GM18861 (cell line): ENCODE results near the gene WDR35.
A peak's percentile ranks its signal among the peaks of the same experiment; 100 is the strongest.

Experiments used
- ATAC-seq: cut with Tn5 transposase; IDR thresholded peaks from one replicate; pipeline ENCODE4 v1.9.1; 2021; ENCODE audit not compliant: unreplicated experiment

Gene WDR35

GRCh38 chr2:20011276-20012031 is 21.5 kb upstream of the WDR35 start:
- ATAC-seq = no peak

- ATAC-seq = no peak
Observed at GRCh38 chr2:20008703-20009102, 18.8 kb upstream of the WDR35 start.

DNA sequence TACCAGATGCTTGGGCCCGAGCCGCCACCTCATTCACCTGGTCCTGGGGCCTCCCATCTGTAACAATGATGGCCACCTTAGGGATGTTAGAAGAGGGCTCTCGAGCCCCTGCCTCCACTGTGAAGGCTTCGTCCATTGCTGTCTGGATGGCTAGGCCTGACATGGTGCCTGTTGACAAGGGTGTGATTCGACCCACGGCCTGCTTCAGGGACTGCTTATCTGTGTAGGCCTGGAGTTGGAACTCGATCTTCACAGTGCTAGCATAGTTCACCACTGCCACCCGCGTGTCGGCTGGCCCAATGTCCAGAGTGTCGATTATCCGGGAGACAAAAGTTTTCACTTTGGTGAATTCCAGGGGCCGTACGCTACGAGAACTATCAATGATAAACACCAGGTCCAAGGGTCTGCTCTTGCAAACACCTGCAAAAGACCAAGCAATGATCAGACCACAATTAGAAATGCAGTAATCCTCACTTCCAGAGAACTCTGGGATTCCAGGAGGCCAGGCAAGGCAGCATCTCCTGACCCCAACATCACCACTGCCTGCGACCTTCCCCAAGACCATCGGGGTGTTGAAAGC is 16.1 kb upstream of the WDR35 start:
- ATAC-seq = no peak

- ATAC-seq = no peak
Observed at GRCh38 chr2:20005067-20005627, 15.2 kb upstream of the WDR35 start.

DNA sequence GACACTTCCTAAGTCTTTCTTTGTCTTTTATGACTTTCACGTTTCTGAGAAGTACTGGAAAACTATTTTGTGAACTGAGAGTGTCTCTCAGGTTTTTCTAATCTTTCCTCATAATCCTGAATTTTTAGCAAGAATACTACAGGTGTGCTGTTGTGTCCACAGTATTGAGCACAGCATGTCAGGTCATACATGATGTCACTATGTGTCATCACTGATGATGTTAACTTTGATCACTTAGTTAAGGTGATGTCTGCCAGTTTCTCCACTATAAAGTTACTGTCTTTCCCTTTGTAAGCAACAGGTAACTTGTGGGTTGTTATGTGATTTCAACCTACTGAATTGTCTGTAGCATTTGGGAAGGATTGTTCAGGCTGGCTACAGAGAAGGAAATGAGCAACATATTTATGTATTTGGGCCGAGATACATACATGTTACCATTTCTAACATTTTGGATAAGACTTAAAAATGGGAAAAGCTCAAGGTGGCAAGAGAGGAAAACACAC is 11.5 kb upstream of the WDR35 start:
- no peak for ATAC-seq

- ATAC-seq = no peak
Observed at GRCh38 chr2:19993731-19994130, 3.8 kb upstream of the WDR35 start.

- ATAC-seq = no peak
Observed at GRCh38 chr2:19991895-19992294, 2.0 kb upstream of the WDR35 start.

GRCh38 chr2:19990416-19990728 is 467 bp upstream of the WDR35 start:
- no peak for ATAC-seq

- no peak for ATAC-seq
Observed at GRCh38 chr2:19989342-19989666, 601 bp downstream of the WDR35 start.

DNA sequence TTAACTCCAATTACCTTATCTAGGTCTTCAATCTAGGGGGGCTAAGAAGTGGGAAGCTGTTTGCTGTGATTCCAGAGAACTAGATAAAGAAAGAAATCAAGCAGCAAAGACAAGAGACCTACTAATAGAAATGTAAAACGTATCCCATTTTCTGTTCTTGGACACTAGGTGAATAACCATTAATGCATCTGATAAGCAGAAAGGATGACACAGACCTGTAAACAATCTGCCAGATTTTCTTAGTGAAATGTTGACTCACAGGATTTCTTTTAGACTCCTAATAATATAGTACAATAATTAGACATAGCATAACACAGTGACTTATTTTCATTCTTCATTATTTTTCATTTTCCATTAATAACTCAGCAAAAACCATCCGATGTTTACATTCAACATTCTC is 1.3 kb downstream of the WDR35 start:
- ATAC-seq = no peak

- ATAC-seq = peak; percentile 81
Observed at GRCh38 chr2:19987936-19988335, 2.0 kb downstream of the WDR35 start.

GRCh38 chr2:19982268-19982667 is 7.6 kb downstream of the WDR35 start:
- ATAC-seq = no peak

DNA sequence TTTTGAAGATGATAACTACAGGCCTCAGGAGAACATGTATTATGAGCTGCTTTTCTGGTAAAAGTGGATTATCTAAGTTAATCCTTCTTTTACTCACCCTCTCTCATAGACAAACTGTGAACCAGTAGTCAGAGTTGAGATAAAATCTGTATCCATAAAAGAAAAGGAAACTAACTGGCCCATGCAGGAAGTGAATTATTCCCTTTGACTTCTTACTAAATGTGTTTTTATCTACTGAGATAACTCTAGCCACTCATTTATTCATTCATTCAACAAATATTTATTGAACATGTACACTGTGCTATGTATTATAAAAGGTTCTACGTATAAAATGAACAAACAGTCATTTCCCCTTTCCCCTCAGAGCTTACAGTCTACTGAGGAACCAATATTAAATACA is 10.0 kb downstream of the WDR35 start:
- ATAC-seq = no peak

- no peak for ATAC-seq
Observed at GRCh38 chr2:19973466-19973865, 16.4 kb downstream of the WDR35 start.

- ATAC-seq = no peak
Observed at GRCh38 chr2:19971691-19972090, 18.2 kb downstream of the WDR35 start.

DNA sequence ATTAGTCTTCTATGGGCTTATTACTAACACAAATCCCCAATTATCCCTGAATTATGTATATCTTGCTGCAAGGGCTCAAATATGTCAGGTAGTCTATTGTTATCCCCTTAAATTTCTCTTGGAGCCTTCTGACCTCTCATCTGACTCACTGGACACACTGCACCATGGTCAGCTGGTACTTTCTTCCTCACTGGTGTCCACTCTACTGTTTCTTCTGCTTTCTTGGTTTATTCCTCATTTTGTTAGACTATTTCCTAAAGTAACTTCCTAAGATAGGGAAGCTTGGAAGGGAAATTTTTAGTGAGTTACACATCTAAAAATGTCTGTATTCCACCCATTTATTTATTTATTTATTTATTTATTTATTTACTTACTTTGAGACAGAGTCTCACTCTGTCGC is 26.5 kb downstream of the WDR35 start:
- ATAC-seq = no peak

GRCh38 chr2:19955544-19956422 is 34.1 kb downstream of the WDR35 start:
- peak; percentile 98 for ATAC-seq

- ATAC-seq = no peak
Observed at GRCh38 chr2:19949071-19949470, 40.8 kb downstream of the WDR35 start.

GRCh38 chr2:19947184-19947940 is 42.5 kb downstream of the WDR35 start:
- ATAC-seq = no peak

DNA sequence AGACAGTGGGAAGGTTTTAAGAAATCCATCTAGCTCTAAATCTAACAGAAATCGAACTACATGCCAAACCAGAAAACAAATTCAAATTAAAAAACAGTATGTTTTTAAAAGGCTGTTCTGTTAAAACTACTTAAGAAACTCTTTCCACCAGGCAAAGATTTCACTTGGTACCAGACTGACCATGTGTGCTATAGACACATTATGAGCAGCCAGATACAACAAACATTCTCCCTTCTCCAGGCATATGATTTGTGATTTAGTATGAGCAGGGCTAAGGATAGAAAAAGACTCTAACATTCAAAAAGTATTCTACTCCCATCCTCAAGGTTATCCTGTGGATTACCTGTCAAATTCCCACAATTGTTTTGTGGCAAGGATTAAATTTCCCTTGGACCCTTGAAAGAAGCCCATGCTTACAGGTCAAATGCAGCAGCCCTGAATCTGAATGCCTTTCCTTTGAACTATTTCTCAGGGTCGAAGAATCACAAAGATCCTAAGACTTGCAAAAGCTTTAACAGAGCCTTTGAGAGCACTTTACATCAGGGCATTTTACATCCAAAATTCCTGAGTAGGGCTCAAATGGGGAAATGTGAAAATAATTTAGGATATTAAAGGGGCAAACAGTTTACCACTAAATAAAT is 45.6 kb downstream of the WDR35 start:
- ATAC-seq = no peak

GRCh38 chr2:19943189-19943588 is 46.7 kb downstream of the WDR35 start:
- ATAC-seq = no peak
